GM19455 (cell line): ENCODE measurements around the gene ZNF787.

ENCODE experiments used
- ATAC-seq: cut with Tn5 transposase; IDR thresholded peaks from one replicate; pipeline ENCODE4 v1.9.1; 2021; ENCODE audit not compliant: unreplicated experiment

The ZNF787 gene

DNA sequence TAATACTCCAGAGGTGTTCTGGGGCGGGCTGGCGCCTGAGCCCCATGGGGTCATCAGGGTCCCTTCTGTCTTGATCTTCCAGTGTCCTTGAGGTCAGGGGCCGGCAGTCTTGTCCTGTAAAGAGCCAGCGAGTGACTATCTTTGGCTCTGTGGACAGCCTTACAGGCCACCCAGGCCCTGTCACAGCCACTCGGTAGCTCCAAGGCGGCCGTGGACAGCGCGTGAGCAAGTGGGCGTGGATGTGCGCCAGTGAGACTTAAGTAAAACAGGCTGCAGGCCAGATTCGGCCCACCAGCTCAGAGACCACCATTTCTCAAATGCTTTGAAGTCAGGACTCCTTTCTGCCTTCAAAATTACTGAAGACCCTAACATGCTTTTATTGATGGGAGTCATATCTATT lies 23.7 kb upstream of the ZNF787 start:
- no peak for ATAC-seq

GRCh38 chr19:56144376-56144775 lies 23.3 kb upstream of the ZNF787 start:
- no peak for ATAC-seq

GRCh38 chr19:56142897-56143434 lies 21.9 kb upstream of the ZNF787 start:
- ATAC-seq, result no peak

DNA sequence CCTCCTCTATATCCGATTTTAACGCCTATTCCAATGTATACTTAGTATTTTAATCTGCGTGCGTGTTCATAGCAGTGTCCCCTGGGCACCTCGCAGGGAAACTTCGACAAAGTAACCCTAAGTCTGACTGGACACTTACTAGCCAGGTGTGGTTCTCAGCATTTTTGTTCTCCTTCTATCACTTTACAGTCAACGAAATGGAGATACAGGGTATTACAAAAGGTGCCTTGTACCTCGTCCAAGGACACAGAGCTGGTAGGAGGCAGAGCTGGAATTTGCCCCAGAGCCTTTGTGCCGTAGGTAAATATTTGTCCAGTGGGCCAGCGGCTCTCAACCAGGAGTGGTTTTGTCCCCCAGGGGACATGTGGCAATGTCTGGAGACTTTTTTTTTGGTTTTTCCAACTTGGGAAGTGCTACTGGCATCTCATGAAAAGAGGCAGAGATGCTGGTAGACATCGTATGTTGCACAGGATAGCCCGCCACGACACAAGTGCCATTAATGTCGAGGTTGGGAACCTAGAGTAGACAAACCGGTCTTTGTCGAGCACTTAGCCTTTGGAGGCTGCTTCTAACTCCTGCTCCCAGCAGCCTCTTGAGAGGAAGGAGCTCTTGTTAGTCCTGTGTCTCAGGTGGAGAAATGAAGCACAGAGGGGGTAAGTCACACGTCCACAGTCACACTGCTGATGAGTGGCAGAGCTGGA lies 21.1 kb upstream of the ZNF787 start:
- no peak for ATAC-seq

GRCh38 chr19:56141417-56141993 lies 20.4 kb upstream of the ZNF787 start:
- no peak for ATAC-seq

DNA sequence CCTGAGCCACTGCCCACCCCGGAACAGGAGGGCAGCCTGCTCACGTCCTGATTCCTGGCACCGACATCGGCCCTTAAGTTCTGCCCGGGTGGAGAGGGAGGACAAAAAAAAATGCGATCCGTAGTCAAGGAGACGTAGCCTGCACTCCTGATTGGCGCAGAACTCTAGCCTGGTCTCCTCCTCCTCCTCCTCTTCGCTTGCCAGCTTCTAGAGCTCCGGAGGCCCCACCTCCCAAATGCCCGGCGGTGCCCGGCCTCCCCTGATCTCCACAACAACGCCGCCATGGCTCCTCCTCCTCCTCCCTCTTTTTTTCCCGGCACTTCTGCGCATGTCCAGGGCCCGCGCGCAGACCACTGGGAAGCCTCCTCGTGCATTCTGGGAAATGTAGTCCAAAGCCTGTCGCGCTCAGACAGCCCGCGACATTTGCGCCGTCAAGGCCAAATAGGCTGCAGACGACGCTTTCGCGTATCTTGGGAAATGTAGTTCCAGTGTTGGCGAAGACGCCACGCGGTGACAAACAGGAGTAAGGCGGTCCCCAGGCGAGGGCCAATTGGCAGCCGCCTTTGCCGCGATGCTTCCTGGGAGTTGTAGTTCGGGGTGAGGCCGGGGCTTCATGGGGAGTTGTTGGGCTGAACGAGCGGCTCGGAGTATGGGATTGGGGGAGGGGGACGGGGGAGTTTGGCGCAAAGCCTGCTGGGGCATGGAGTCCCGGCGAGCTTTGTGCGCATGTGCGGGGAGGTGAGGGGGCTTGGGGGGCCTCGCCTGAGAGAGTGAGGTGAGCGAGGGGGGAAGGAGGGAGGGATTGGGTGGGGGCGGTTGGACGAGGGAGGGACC lies 19.7 kb upstream of the ZNF787 start, which contains the start of gene ZNF444:
Gene ZNF444 (plus strand): TSS at position 705 of the 834 bp plus-strand sequence. CDS start 5,625 bp downstream, outside the sequence.
- peak; percentile 90 for ATAC-seq

- no peak for ATAC-seq
These were observed 18.9 kb upstream of the ZNF787 start for GRCh38 chr19:56139847-56140582.

DNA sequence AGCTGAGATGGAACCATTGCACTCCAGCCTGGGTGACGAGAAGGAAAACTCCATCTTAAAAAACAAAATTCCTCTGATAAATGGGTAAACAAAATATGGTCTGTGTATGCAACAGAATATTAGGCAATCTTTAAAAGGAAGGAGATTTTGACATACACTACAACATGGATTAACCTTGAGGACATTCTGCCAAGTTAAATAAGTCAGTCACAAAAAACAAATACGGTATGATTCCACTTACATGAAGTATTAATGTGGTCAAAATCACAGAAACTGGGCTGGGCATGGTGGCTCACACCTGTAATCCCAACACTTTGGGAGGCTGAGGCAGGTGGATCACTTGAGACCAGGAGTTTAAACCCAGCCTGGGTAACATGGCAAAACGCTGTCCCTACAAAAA lies 17.0 kb upstream of the ZNF787 start:
- no peak for ATAC-seq

GRCh38 chr19:56137405-56137804 lies 16.3 kb upstream of the ZNF787 start:
- ATAC-seq, result no peak

- ATAC-seq, result no peak
These were observed 15.3 kb upstream of the ZNF787 start for GRCh38 chr19:56136362-56136761.

DNA sequence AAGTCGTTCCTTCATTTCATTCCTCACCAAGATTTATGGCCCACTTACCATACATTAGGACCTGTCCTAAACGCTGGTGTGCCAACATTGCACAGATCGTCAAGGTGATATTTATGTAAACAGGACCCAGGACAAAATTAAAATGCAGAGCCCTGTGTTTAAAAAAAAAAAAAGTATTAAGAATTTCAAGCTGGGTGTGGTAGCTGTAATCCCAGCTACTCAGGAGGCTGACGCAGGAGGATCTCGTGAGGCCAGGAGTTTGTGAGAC lies 13.5 kb upstream of the ZNF787 start:
- no peak for ATAC-seq

GRCh38 chr19:56133858-56134653 lies 13.0 kb upstream of the ZNF787 start:
- ATAC-seq, result no peak

DNA sequence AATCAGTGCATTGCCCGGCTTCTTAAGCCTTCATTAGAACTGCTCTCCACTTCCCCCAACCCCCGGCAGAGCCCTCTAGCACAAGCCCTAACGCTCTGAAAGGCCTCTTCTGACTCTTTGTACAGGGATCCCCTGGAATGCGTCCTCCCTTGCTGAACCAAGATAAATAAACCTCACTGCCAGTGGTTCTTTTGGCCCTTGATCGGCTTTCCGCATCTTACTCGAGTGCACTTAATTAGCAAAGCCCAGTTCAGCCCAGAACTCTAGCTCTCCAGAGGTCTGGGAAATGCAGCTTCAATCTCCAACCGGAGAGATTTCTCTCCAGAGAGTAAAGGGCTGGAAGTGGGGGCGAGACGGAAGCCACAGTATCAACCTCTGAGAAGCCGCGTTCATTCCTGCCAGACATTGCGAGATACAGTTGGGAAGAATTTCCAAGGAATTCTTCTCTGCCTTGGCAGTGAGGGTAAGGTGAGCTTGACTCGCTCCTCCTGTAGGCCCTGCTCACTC lies 11.3 kb upstream of the ZNF787 start:
- no peak for ATAC-seq

DNA sequence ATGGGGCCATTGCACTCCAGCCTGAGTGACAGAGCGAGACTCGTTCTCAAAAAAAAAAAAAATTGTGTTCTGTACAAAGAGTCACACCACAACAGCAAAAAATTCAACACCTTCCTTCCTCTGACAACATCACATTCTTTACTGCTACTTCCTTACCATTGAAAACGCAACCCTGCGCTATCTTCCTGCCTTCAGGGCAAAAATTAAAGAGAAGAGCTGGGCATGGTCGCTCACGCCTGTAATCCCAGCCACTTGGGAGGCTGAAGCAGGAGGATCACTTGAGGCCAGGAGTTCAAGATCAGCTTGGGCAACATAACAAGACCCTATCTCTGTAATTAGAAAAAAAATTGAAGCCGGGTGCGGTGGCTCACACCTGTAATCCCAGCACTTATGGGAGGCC lies 10.6 kb upstream of the ZNF787 start:
- ATAC-seq, result no peak

DNA sequence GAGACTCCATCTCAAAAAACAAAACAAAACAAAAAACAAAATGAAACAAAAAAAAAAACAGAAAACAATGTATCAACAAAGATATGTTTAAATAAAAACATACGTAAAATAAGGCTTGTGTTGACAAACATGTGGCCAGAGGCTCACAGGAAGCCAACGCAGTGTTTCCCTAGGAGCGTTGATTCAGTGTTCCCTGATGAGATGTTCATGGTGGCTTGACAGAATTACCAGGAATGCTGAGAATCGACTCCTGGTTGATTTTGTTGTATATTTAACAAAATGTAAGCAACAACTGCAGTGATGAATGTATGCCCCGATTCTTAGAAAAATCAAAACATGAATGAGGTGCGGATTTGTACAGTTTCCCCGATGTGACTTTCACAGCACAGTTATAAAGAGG lies 8.9 kb upstream of the ZNF787 start:
- no peak for ATAC-seq

- no peak for ATAC-seq
These were observed 6.1 kb upstream of the ZNF787 start for GRCh38 chr19:56126983-56127780.

DNA sequence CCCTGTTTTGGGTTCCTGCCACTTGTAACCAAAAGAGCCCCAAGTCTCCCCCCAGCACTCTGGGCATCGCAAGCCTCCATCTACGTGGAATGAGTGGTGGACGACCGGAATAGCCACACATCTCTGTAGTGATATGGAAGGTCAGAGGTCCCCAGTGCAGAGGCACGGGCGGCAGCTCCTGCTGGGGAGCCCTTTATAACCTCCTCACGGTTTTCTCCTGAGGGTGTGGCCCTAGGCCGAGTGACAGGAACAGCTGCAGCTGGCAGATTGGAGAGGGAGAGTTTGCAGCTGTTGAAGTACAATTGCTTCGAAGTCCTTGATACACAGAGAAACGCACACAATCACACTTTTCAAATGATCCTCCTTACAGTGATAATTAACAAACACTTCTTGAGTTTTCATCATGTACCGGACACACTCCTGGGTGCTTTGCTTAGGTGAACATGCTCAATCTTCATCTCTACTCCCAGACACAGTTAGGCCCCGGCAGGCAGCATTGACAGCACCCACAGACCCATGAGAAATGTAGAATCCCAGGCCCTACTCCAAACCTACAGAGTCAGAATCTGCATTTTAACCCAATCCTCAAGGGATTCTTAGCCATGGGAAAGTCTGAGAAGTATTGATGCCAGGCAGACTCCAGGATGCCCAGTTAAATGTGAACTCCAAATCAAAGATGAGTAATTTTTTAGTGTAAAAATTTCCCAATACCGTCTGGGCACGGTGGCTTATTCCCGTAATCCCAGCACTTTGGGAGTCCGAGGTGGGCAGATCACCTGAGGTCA lies 4.9 kb upstream of the ZNF787 start:
- no peak for ATAC-seq

GRCh38 chr19:56124578-56124977 lies 3.5 kb upstream of the ZNF787 start:
- no peak for ATAC-seq
